ENCODE data around the gene MRPL2. TPM values are rescaled to one million over a fixed set of nuclear protein-coding genes. Genes with fewer than 3 reads are reported as not detected.
"Not testable (repeated sequence)": the region's sequence is repeated elsewhere in the genome, so short reads cannot be mapped to it uniquely, and the experiment has no call there.

Gene MRPL2
- total RNA-seq, 4 donors from 2014 or later: 19.0 to 40.8 (median 22.1) TPM

- Histone ChIP-seq H3K27me3 (no peaks in the 10 kb centered on the region), H3K4me1 (no peaks in the 10 kb centered on the region), H3K36me3 (peaks cover 0 to 81% (median 0%) of the 10 kb centered on the region in 3 donors), H3K27ac (no peak overlapping the region), H3K9me3 (no peaks in the 10 kb centered on the region), H3K4me3 (no peak overlapping the region)
- no peak for DNase-seq
- TF ChIP-seq CTCF (IDR thresholded peaks at IDR 0.05) (no peak), POLR2A (IDR thresholded peaks at IDR 0.05) (no peak)
These were observed 13.8 kb downstream of the MRPL2 start for GRCh38 chr6:43045371-43045930.

- no peaks in the 10 kb centered on the region for H3K27me3 ChIP-seq
- H3K4me3 ChIP-seq: no peak overlapping the region
- no peak overlapping the region for H3K27ac ChIP-seq
- peaks cover 0 to 82% (median 0%) of the 10 kb centered on the region in 3 donors for H3K36me3 ChIP-seq
- TF ChIP-seq POLR2A (IDR thresholded peaks at IDR 0.05) (no peak), CTCF (IDR thresholded peaks at IDR 0.05) (no peak)
- no peaks in the 10 kb centered on the region for H3K9me3 ChIP-seq
- H3K4me1 ChIP-seq: no peaks in the 10 kb centered on the region
- no peak for DNase-seq
These were observed 15.9 kb downstream of the MRPL2 start for GRCh38 chr6:43043310-43043709.

GRCh38 chr6:43041475-43041874, 17.8 kb downstream of the MRPL2 start:
- not testable (repeated sequence) for H3K27ac ChIP-seq, DNase-seq, H3K4me1 ChIP-seq, H3K4me3 ChIP-seq, H3K27me3 ChIP-seq, H3K9me3 ChIP-seq
- peaks cover 0 to 84% (median 0%) of the 10 kb centered on the region in 3 donors for H3K36me3 ChIP-seq

- Histone ChIP-seq H3K4me3 (no peak overlapping the region), H3K27ac (no peak overlapping the region), H3K9me3 (no peaks in the 10 kb centered on the region), H3K36me3 (peaks cover 0 to 83% (median 0%) of the 10 kb centered on the region in 3 donors), H3K4me1 (no peaks in the 10 kb centered on the region), H3K27me3 (no peaks in the 10 kb centered on the region)
- no peak for DNase-seq
- TF ChIP-seq CTCF (IDR thresholded peaks at IDR 0.05) (no peak), POLR2A (IDR thresholded peaks at IDR 0.05) (no peak)
These were observed 18.5 kb downstream of the MRPL2 start for GRCh38 chr6:43040542-43041257.

GRCh38 chr6:43038727-43039126, 20.5 kb downstream of the MRPL2 start:
- Histone ChIP-seq H3K27ac (no peak overlapping the region), H3K36me3 (peaks cover 0 to 81% (median 0%) of the 10 kb centered on the region in 3 donors), H3K27me3 (no peaks in the 10 kb centered on the region), H3K9me3 (no peaks in the 10 kb centered on the region), H3K4me1 (no peaks in the 10 kb centered on the region), H3K4me3 (no peak overlapping the region)
- no peak for TF ChIP-seq CTCF (IDR thresholded peaks at IDR 0.05)
- TF ChIP-seq POLR2A (IDR thresholded peaks at IDR 0.05): no peak
- DNase-seq: no peak

GRCh38 chr6:43037706-43038105, 21.5 kb downstream of the MRPL2 start:
- Histone ChIP-seq H3K27ac (no peak overlapping the region), H3K4me1 (no peaks in the 10 kb centered on the region), H3K9me3 (no peaks in the 10 kb centered on the region), H3K4me3 (no peak overlapping the region), H3K27me3 (no peaks in the 10 kb centered on the region), H3K36me3 (peaks cover 0 to 71% (median 0%) of the 10 kb centered on the region in 3 donors)
- no peak for DNase-seq
- TF ChIP-seq POLR2A (IDR thresholded peaks at IDR 0.05) (no peak), CTCF (IDR thresholded peaks at IDR 0.05) (no peak)
